GM12878 (cell line): ENCODE measurements around the gene PTPRF. TPM values are rescaled to one million over a fixed set of nuclear protein-coding genes. Genes with fewer than 3 reads are reported as not detected.

Experiments used
- ATAC-seq: fragments of 200-7000 bp; cut with Tn5 transposase; 3 replicates; pipeline ENCODE4 v1.9.1; 2020; ENCODE audit warnings: mild to moderate bottlenecking, moderate library complexity
- BruUV-seq: library from RNA; stranded (reverse); fragments of 400-500 nt; replicated peaks from 2 replicates; lab custom pipeline; 2021; lab: Mats Ljungman, UMichigan
- CTCF ChIA-PET: fragments of 300-600 bp; sonication (Branson Sonifier 250); formaldehyde crosslinking; extraction: SDS; loops from one replicate; lab custom pipeline; 2021; ENCODE audit warnings: inconsistent platforms; lab: Yijun Ruan, JAX
- POLR2A ChIA-PET: fragments of 350-600 bp; formaldehyde crosslinking; extraction: SDS; loops from one replicate; lab custom pipeline; 2021; ENCODE audit warnings: inconsistent platforms; lab: Charles Lee
- RAD21 ChIA-PET: fragments of 300-600 bp; sonication (Branson Sonifier 250); formaldehyde crosslinking; loops from one replicate; lab custom pipeline; 2023; ENCODE audit warnings: antibody characterized with exemption; ENCODE audit not compliant: unreplicated experiment; lab: Charles Lee
- SMC1A ChIA-PET: fragments of 300-600 bp; sonication (Branson Sonifier 250); formaldehyde crosslinking; loops from one replicate; lab custom pipeline; 2023; ENCODE audit not compliant: unreplicated experiment, uncharacterized antibody; lab: Charles Lee
- DNase-seq: peaks from one replicate; pipeline ENCODE4 v3.0.0-alpha.2; 2011; ENCODE audit warnings: low read depth, low spot score
- FAIRE-seq: peaks from 3 replicates; lab custom pipeline; 2011; peaks lifted over from hg19 to GRCh38; lab: Jason Lieb, UNC
- H2AFZ ChIP-seq: 2 replicates; pipeline ENCODE4 v1.6.0; 2011; ENCODE audit warnings: low read depth, low read length, control low read depth; ENCODE audit not compliant: control insufficient read depth
- H3K27ac ChIP-seq: 2 replicates; pipeline ENCODE4 v1.5.1; 2011; ENCODE audit warnings: control low read depth; ENCODE audit not compliant: control insufficient read depth, insufficient read depth
- H3K27me3 ChIP-seq, 2 experiments: replicated peaks in 1 of 2; 2 replicates each; pipeline versions ENCODE4 v1.6.0 to v1.6.1; 2011; ENCODE audit warnings: low read length in 1 of 2; ENCODE audit not compliant: control insufficient read depth in 2 of 2, insufficient read depth in 2 of 2
- H3K36me3 ChIP-seq, 2 experiments: 2 replicates each; pipeline ENCODE4 v1.5.1; 2011; ENCODE audit warnings: low read length in 1 of 2; ENCODE audit not compliant: control insufficient read depth in 2 of 2, insufficient read depth in 2 of 2
- H3K4me1 ChIP-seq: 2 replicates; pipeline ENCODE4 v1.6.1; 2011; ENCODE audit warnings: mild to moderate bottlenecking, low read length, moderate library complexity, mixed read lengths; ENCODE audit not compliant: control insufficient read depth, insufficient read depth
- H3K4me2 ChIP-seq: 2 replicates; pipeline ENCODE4 v1.6.0; 2011; ENCODE audit warnings: control low read depth; ENCODE audit not compliant: control insufficient read depth, insufficient read depth
- H3K4me3 ChIP-seq: fragments of 200-600 bp; sonication (generic); 2 replicates; pipeline ENCODE4 v1.5.1; 2016
- H3K79me2 ChIP-seq: 2 replicates; pipeline ENCODE4 v1.6.0; 2011; ENCODE audit warnings: low read length; ENCODE audit not compliant: control insufficient read depth, insufficient read depth
- H3K9ac ChIP-seq: 2 replicates; pipeline ENCODE4 v1.8.0; 2011; ENCODE audit warnings: low read length, control low read depth, mixed read lengths; ENCODE audit not compliant: control insufficient read depth, insufficient read depth
- H3K9me3 ChIP-seq: replicated peaks from 3 replicates; pipeline ENCODE4 v1.5.1; 2011; ENCODE audit warnings: mild to moderate bottlenecking, low read length; ENCODE audit not compliant: control insufficient read depth, insufficient read depth
- H4K20me1 ChIP-seq: 2 replicates; pipeline ENCODE4 v1.6.0; 2011; ENCODE audit not compliant: control insufficient read depth, insufficient read depth
- IKZF2 ChIP-seq, 2 experiments: fragments of 450-650 bp; IDR thresholded peaks; 2 replicates each; pipeline ENCODE4 v1.6.1; 2017; ENCODE audit warnings: mild to moderate bottlenecking in 2 of 2, moderate library complexity in 2 of 2
- IRF4 ChIP-seq: IDR thresholded peaks from 2 replicates; pipeline ENCODE4 v1.6.1; 2011; ENCODE audit warnings: low read depth, low read length
- RELA ChIP-seq: fragments of 450-650 bp; IDR thresholded peaks from 2 replicates; pipeline ENCODE4 v1.8.0; 2014; ENCODE audit warnings: borderline replicate concordance; ENCODE audit not compliant: partially characterized antibody
- REST ChIP-seq: IDR thresholded peaks from 2 replicates; pipeline ENCODE4 v1.6.1; 2012; ENCODE audit warnings: mild to moderate bottlenecking, low read depth, low read length
- RUNX3 ChIP-seq: IDR thresholded peaks from 2 replicates; pipeline ENCODE4 v1.6.1; 2012; ENCODE audit warnings: low read length, inconsistent platforms
- SMAD1 ChIP-seq: fragments of 450-650 bp; IDR thresholded peaks from 2 replicates; pipeline ENCODE4 v1.6.1; 2018; ENCODE audit warnings: mild to moderate bottlenecking, low read depth; ENCODE audit not compliant: partially characterized antibody
- SREBF2 ChIP-seq: IDR thresholded peaks from 2 replicates; pipeline ENCODE4 v1.6.1; 2012; ENCODE audit warnings: mild to moderate bottlenecking, low read length
- USF2 ChIP-seq: IDR thresholded peaks from 2 replicates; pipeline ENCODE4 v1.6.1; 2011; ENCODE audit warnings: low read depth, low read length, improper control_type of control experiment, borderline replicate concordance
- ZNF217 ChIP-seq: fragments of 450-650 bp; IDR thresholded peaks from 2 replicates; pipeline ENCODE4 v1.6.1; 2017; ENCODE audit warnings: antibody characterized with exemption, mild to moderate bottlenecking
- ZZZ3 ChIP-seq: IDR thresholded peaks from 2 replicates; pipeline ENCODE4 v1.6.1; 2011; ENCODE audit warnings: low read depth; ENCODE audit not compliant: control insufficient read depth, insufficient read length
- WGBS: methylation state at CpG from one replicate; pipeline ENCODE4 v1.1.6; 2016; ENCODE audit warnings: low lambda C conversion rate; ENCODE audit not compliant: insufficient replicate concordance, insufficient coverage; ENCODE audit errors: missing lambda C conversion rate; 5-methylcytosine and 5-hydroxymethylcytosine counted together
- in situ Hi-C: fragments of 300-500 bp; cut with MboI; formaldehyde crosslinking; loops from 9 replicates; pipeline ENCODE4 v1.14.3; 2018; ENCODE audit warnings: mixed read lengths
- intact Hi-C: fragments of 100-400 bp; cut with micrococcal nuclease; formaldehyde crosslinking; loops from one replicate; pipeline ENCODE4 v1.14.2; 2022; ENCODE audit not compliant: unreplicated experiment
- polyA plus RNA-seq, 11 experiments: library from polyadenylated mRNA; depleted of rRNA in 4 of 11; unstranded in 6 of 11; stranded (reverse) in 5 of 11; fragments of >200 nt; fragmentation: Nextera tagmentation in 4 of 11; fragmentation: Illumina TruSeq in 1 of 11; extraction: Ambion mirVana in 4 of 11; extraction: Trizol in 1 of 11; gene quantifications; 1 replicate in 1 of 11; 2 replicates in 10 of 11; pipeline versions ENCODE4 v1.2.1 to v1.2.3, GENCODE V29; 2011 to 2016; ENCODE audit warnings: inconsistent platforms in 2 of 11, missing spikeins in 2 of 11, low read depth in 1 of 11
- total RNA-seq, 4 experiments: library from RNA; depleted of rRNA in 3 of 4; stranded (reverse); fragments of >200 nt in 3 of 4; fragmentation: Illumina TruSeq in 1 of 4; extraction: Trizol in 1 of 4; gene quantifications; 2 replicates each; pipeline versions ENCODE4 v1.2.1 to v1.2.3, GENCODE V29; 2013 to 2021

Gene PTPRF
- total and polyA plus RNA-seq, 10 of the 15 experiments (the other 5 are each of a cell fraction or from before 2014, with no cell fraction given) = 0.04 to 2.6 (median 0.32) TPM

GRCh38 chr1:43521078-43521477, 9.6 kb upstream of the PTPRF start:
- CTCF ChIA-PET = interaction anchor here (1.3 to 2.2 kb wide), 4 partner anchors 9 to 414 kb away, joined by 4 to 8 read pairs (median 6); no protein-coding TSS in a partner anchor
- Histone ChIP-seq H3K36me3 (no peaks in the 10 kb centered on the region), H4K20me1 (no peaks in the 10 kb centered on the region), H2AFZ (no peak overlapping the region), H3K27me3 (no peaks in the 10 kb centered on the region), H3K4me3 (no peak overlapping the region), H3K27ac (no peak overlapping the region), H3K4me1 (no peaks in the 10 kb centered on the region), H3K4me2 (no peak overlapping the region), H3K9me3 (no peaks in the 10 kb centered on the region), H3K9ac (no peak overlapping the region), H3K79me2 (no peaks in the 10 kb centered on the region)
- 76% methylated on average over 8 of the region's 8 CpGs for WGBS
- DNase-seq (no peak), FAIRE-seq (no peak), ATAC-seq (no peak)
- SMC1A ChIA-PET = interaction anchor here (1.1 to 1.4 kb wide), 2 partner anchors 9 to 93 kb away, joined by 3 to 4 read pairs; no protein-coding TSS in a partner anchor
- in situ Hi-C loops (no loop called here), intact Hi-C loops (no loop called here)
- POLR2A ChIA-PET = no interaction called here
- RAD21 ChIA-PET = no interaction called here
- no TSS peak for BruUV-seq
- no peak for TF ChIP-seq USF2
- no peak for TF ChIP-seq ZNF217
- no peak for TF ChIP-seq IRF4
- TF ChIP-seq SREBF2 = no peak
- no peak for TF ChIP-seq RELA
- no peak for TF ChIP-seq REST
- TF ChIP-seq RUNX3 = no peak
- TF ChIP-seq SMAD1 = no peak
- TF ChIP-seq IKZF2 (IDR thresholded peaks at IDR 0.05) = no peak
- TF ChIP-seq ZZZ3 = no peak
